Psoas muscle (tissue), 8 donors: ENCODE results near the gene CDKAL1. TPM values are rescaled to one million over a fixed set of nuclear protein-coding genes. Genes with fewer than 3 reads are reported as not detected.
"Not testable (repeated sequence)": the region's sequence is repeated elsewhere in the genome, so short reads cannot be mapped to it uniquely, and the experiment has no call there.

Experiments
- ATAC-seq, 4 donors: fragments of 200-7000 bp; cut with Tn5 transposase; one replicate each; pipeline ENCODE4 v1.9.1; 2020; ENCODE audit warnings: moderate library complexity in 3 of 4, mild to moderate bottlenecking in 2 of 4
- DNase-seq, 2 donors: peaks; one replicate each; pipeline ENCODE4 v3.0.0-alpha.2; 2020
- H3K27ac ChIP-seq: fragments of 200-600 bp; one replicate; pipeline ENCODE4 v1.8.0; 2022
- H3K27me3 ChIP-seq, 3 donors: fragments of 200-600 bp in 1 of 3; one replicate each; pipeline versions ENCODE4 v1.6.1 to v1.8.0; 2013 to 2022; ENCODE audit warnings: low read length in 2 of 3, mild to moderate bottlenecking in 2 of 3, moderate library complexity in 1 of 3; ENCODE audit not compliant: insufficient read depth in 3 of 3
- H3K36me3 ChIP-seq, 2 donors: fragments of 200-600 bp in 1 of 2; one replicate each; pipeline versions ENCODE4 v1.6.1 to v1.8.0; 2013 to 2022; ENCODE audit warnings: low read depth in 1 of 2, mild to moderate bottlenecking in 1 of 2, moderate library complexity in 1 of 2; ENCODE audit not compliant: insufficient read depth in 1 of 2
- H3K4me1 ChIP-seq: fragments of 200-600 bp; one replicate; pipeline ENCODE4 v1.8.0; 2022
- H3K4me3 ChIP-seq: fragments of 200-600 bp; one replicate; pipeline ENCODE4 v1.8.0; 2022; ENCODE audit warnings: mild to moderate bottlenecking
- H3K9me3 ChIP-seq: fragments of 200-600 bp; one replicate; pipeline ENCODE4 v1.8.0; 2022
- CTCF ChIP-seq: fragments of 200-600 bp; IDR thresholded peaks from one replicate; pipeline ENCODE4 v1.8.0; 2022; ENCODE audit warnings: antibody characterized with exemption
- WGBS, 3 donors: extraction: QIAGEN DNeasy Blood & Tissue Kit; methylation state at CpG; one replicate each; pipeline versions ENCODE4 v1.1.6 to v1.1.7; 2013; 5-methylcytosine and 5-hydroxymethylcytosine counted together
- intact Hi-C, 2 donors: fragments of 100-400 bp; cut with DNase I; formaldehyde crosslinking; loops; one replicate each; pipeline versions ENCODE4 v1.11.0 to v1.14.2; 2022
- polyA plus RNA-seq, 3 donors: library from polyadenylated mRNA; stranded (reverse); fragments of 200-250 nt; gene quantifications; one replicate each; pipeline ENCODE4 v1.2.3, GENCODE V29; 2013
- total RNA-seq, 4 donors: library from RNA; stranded (reverse); fragmentation: NEBNext Ultra II Directional in 2 of 4; extraction: Animal tissue kit (Norgen Biotek cat#: 25700) in 2 of 4; gene quantifications; one replicate each; pipeline versions ENCODE4 v1.2.1 to v1.2.4, GENCODE V29; 2021 to 2023
- donor health status: healthy with polysubstance abuse.
- donor health status: DM: no; HTN: no; CAD: no; lungs with moderate emphysema.
- donor health status: Bipolar disorder and iron deficiency.
- donor health status: healthy.
- donor health status: DM: yes; HTN: yes; CAD: no.
- donor health status: DM: no; HTN: no; CAD: no.
- donor health status: DM: no; HTN: no; CAD: no.
- donor health status: DM: yes; HTN: yes; CAD: no.

Gene CDKAL1
- total and polyA plus RNA-seq, 7 donors: 4.5 to 16.1 (median 12.9) TPM

GRCh38 chr6:21091411-21091810 lies 557.2 kb downstream of the CDKAL1 start:
- intact Hi-C loops: no loop called here
- TF ChIP-seq CTCF: no peak
- no peaks in the 10 kb centered on the region for H3K4me1 ChIP-seq
- H3K9me3 ChIP-seq: no peaks in the 10 kb centered on the region
- no peaks in the 10 kb centered on the region for H3K36me3 ChIP-seq
- ATAC-seq (no peak), DNase-seq (no peak)
- H3K4me3 ChIP-seq: no peak overlapping the region
- no peak overlapping the region for H3K27ac ChIP-seq
- H3K27me3 ChIP-seq: no peaks in the 10 kb centered on the region
- 95 to 98% (median 95%) methylated on average over 2 of the region's 2 CpGs for WGBS, 3 donors

- H3K9me3 ChIP-seq, H3K27ac ChIP-seq, intact Hi-C loops, DNase-seq, H3K27me3 ChIP-seq, ATAC-seq, H3K4me3 ChIP-seq, H3K36me3 ChIP-seq, H3K4me1 ChIP-seq: not testable (repeated sequence)
- 87 to 95% (median 88%) methylated on average over 6 of the region's 6 CpGs for WGBS, 3 donors
Measured at GRCh38 chr6:21092231-21092772, 558.0 kb downstream of the CDKAL1 start.

GRCh38 chr6:21095462-21095861 lies 561.2 kb downstream of the CDKAL1 start:
- Histone ChIP-seq H3K36me3 (no peaks in the 10 kb centered on the region), H3K27me3 (no peaks in the 10 kb centered on the region), H3K4me1 (no peaks in the 10 kb centered on the region), H3K27ac (no peak overlapping the region), H3K9me3 (no peaks in the 10 kb centered on the region), H3K4me3 (no peak overlapping the region)
- ATAC-seq (no peak), DNase-seq (no peak)
- 72 to 79% (median 76%) methylated on average over 2 of the region's 2 CpGs for WGBS, 3 donors
- intact Hi-C loops: no loop called here
- TF ChIP-seq CTCF: no peak

GRCh38 chr6:21098134-21098533 lies 563.9 kb downstream of the CDKAL1 start:
- WGBS, 3 donors: 84 to 91% (median 88%) methylated on average over 4 of the region's 4 CpGs
- H3K4me1 ChIP-seq: no peaks in the 10 kb centered on the region
- DNase-seq: no peak
- H3K27me3 ChIP-seq: no peaks in the 10 kb centered on the region
- no peaks in the 10 kb centered on the region for H3K36me3 ChIP-seq
- H3K27ac ChIP-seq: no peak overlapping the region
- no peaks in the 10 kb centered on the region for H3K9me3 ChIP-seq
- intact Hi-C loops: no loop called here
- no peak overlapping the region for H3K4me3 ChIP-seq
- ATAC-seq: no peak
- TF ChIP-seq CTCF: no peak

GRCh38 chr6:21098744-21099143 lies 564.5 kb downstream of the CDKAL1 start:
- ATAC-seq: no peak
- 88 to 98% (median 96%) methylated on average over 1 of the region's 1 CpG for WGBS, 3 donors
- TF ChIP-seq CTCF: no peak

More at GRCh38 chr6:21098744-21099143, 564.5 kb downstream of the CDKAL1 start:
- Histone ChIP-seq H3K36me3 (no peaks in the 10 kb centered on the region), H3K4me1 (no peaks in the 10 kb centered on the region), H3K4me3 (no peak overlapping the region), H3K27me3 (no peaks in the 10 kb centered on the region), H3K27ac (no peak overlapping the region), H3K9me3 (no peaks in the 10 kb centered on the region)
- intact Hi-C loops: no loop called here
- no peak for DNase-seq
